Tibial nerve (tissue), 4 donors: ENCODE results near the gene TXK. TPM values are rescaled to one million over a fixed set of nuclear protein-coding genes. Genes with fewer than 3 reads are reported as not detected.
A peak's percentile ranks its signal among the peaks of the same experiment; 100 is the strongest.

Source experiments
- DNase-seq, 2 donors: peaks; one replicate each; pipeline ENCODE4 v3.0.0-alpha.2; 2019; ENCODE audit warnings: low spot score in 2 of 2
- H3K27ac ChIP-seq, 4 donors: fragments of 200-600 bp; sonication (generic) in 3 of 4; one replicate each; pipeline ENCODE4 v1.5.1; 2017 to 2019; ENCODE audit warnings: mild to moderate bottlenecking in 1 of 4
- H3K27me3 ChIP-seq, 2 donors: fragments of 200-600 bp; sonication (generic) in 1 of 2; one replicate each; pipeline versions ENCODE4 v1.5.1 to v1.6.0; 2017 to 2019
- H3K36me3 ChIP-seq, 3 donors: fragments of 200-600 bp; sonication (generic); one replicate each; pipeline ENCODE4 v1.5.1; 2018 to 2019
- H3K4me1 ChIP-seq, 4 donors: fragments of 200-600 bp; sonication (generic) in 3 of 4; one replicate each; pipeline ENCODE4 v1.5.1; 2017 to 2019
- H3K4me3 ChIP-seq, 4 donors: fragments of 200-600 bp; sonication (generic) in 3 of 4; one replicate each; pipeline ENCODE4 v1.5.1; 2017 to 2019; ENCODE audit warnings: mild to moderate bottlenecking in 1 of 4, moderate library complexity in 1 of 4
- H3K9me3 ChIP-seq, 4 donors: fragments of 200-600 bp; sonication (generic) in 3 of 4; one replicate each; pipeline ENCODE4 v1.5.1; 2017 to 2019
- CTCF ChIP-seq, 5 experiments: fragments of 200-600 bp in 3 of 5; fragments of 450-650 bp in 2 of 5; sonication (generic) in 3 of 5; IDR thresholded peaks; one replicate each; pipeline ENCODE4 v1.5.1; 2016 to 2019; ENCODE audit warnings: antibody characterized with exemption in 5 of 5, mild to moderate bottlenecking in 3 of 5, moderate library complexity in 2 of 5
- EP300 ChIP-seq, 2 donors: sonication (generic); formaldehyde crosslinking; IDR thresholded peaks; one replicate each; pipeline ENCODE4 v1.6.1; 2017; ENCODE audit warnings: antibody characterized with exemption in 2 of 2, mild to moderate bottlenecking in 1 of 2
- POLR2A ChIP-seq, 2 donors: fragments of 450-650 bp; IDR thresholded peaks; one replicate each; pipeline ENCODE4 v1.6.1; 2017; ENCODE audit warnings: antibody characterized with exemption in 2 of 2, mild to moderate bottlenecking in 2 of 2, moderate library complexity in 2 of 2
- WGBS, 2 donors: methylation state at CpG; one replicate each; pipeline ENCODE4 v1.1.5; 2018; 5-methylcytosine and 5-hydroxymethylcytosine counted together
- total RNA-seq, 4 donors: library from RNA; depleted of rRNA; stranded (reverse); fragments of >200 nt; gene quantifications; one replicate each; pipeline ENCODE4 v1.1.0, GENCODE V29; 2016

TXK gene
- total RNA-seq, 4 donors from 2014 or later: 0.22 to 0.84 (median 0.30) TPM; not detected in 1

DNA sequence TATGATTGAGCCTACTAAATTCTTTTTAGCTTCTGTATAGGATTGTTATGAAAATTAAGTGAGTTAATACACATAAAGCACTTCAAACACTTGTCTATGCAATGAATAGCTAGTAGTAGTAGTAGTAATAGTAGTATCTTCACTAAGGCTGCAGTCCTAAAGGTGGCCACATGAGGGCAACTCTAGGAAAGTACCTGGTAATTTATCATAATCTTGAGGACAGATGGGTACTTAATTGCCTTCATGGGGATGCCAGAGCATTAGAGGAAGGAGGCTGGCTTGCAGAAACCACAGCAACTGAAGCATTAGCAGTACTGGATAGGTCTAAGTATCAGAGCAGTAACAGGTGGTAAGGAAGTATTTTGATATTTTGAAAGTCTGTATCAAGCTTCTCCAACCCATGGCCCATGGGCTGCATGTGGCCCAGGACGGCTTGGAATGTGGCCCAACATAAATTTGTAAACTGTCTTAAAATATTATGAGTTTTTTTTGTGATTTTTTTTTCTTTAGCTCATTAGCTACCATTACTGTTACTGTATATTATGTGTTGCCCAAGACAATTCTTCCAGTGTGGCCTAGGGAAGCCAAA is 100.1 kb downstream of the TXK start:
- H3K4me1 ChIP-seq: peaks cover 0 to 8% (median 0%) of the 10 kb centered on the region in 4 donors
- no peak for TF ChIP-seq EP300 (IDR thresholded peaks at IDR 0.05)
- TF ChIP-seq POLR2A (IDR thresholded peaks at IDR 0.05): no peak
- TF ChIP-seq CTCF (IDR thresholded peaks at IDR 0.05): peak in 4 of 5 experiments; percentile 9 to 31 (median 17)
- no peaks in the 10 kb centered on the region for H3K27me3 ChIP-seq
- H3K27ac ChIP-seq: no peak overlapping the region
- no peak overlapping the region for H3K4me3 ChIP-seq
- 81 to 95% methylated on average over 1 of the region's 1 CpG for WGBS, 2 donors
- no peaks in the 10 kb centered on the region for H3K36me3 ChIP-seq
- DNase-seq: peak in 1 of 2 donors; percentile 27
- no peaks in the 10 kb centered on the region for H3K9me3 ChIP-seq

GRCh38 chr4:48033412-48033811 is 100.6 kb downstream of the TXK start:
- DNase-seq: no peak
- TF ChIP-seq EP300 (IDR thresholded peaks at IDR 0.05): no peak
- TF ChIP-seq CTCF (IDR thresholded peaks at IDR 0.05): no peak
- TF ChIP-seq POLR2A (IDR thresholded peaks at IDR 0.05): no peak
- H3K4me3 ChIP-seq: no peak overlapping the region
- H3K36me3 ChIP-seq: no peaks in the 10 kb centered on the region
- H3K27me3 ChIP-seq: no peaks in the 10 kb centered on the region
- H3K9me3 ChIP-seq: no peaks in the 10 kb centered on the region
- H3K27ac ChIP-seq: peak overlapping the region in 2 of 4 donors; percentile 2 to 73
- H3K4me1 ChIP-seq: peaks cover 0 to 8% (median 0%) of the 10 kb centered on the region in 4 donors

GRCh38 chr4:48032721-48033120 is 101.3 kb downstream of the TXK start:
- no peak for DNase-seq
- TF ChIP-seq CTCF (IDR thresholded peaks at IDR 0.05): no peak
- TF ChIP-seq EP300 (IDR thresholded peaks at IDR 0.05): no peak
- no peak for TF ChIP-seq POLR2A (IDR thresholded peaks at IDR 0.05)
- H3K4me3 ChIP-seq: no peak overlapping the region
- peaks cover 0 to 8% (median 0%) of the 10 kb centered on the region in 4 donors for H3K4me1 ChIP-seq
- H3K36me3 ChIP-seq: no peaks in the 10 kb centered on the region
- no peaks in the 10 kb centered on the region for H3K27me3 ChIP-seq
- H3K9me3 ChIP-seq: no peaks in the 10 kb centered on the region
- peak overlapping the region in 2 of 4 donors; percentile 20 to 73 for H3K27ac ChIP-seq

DNA sequence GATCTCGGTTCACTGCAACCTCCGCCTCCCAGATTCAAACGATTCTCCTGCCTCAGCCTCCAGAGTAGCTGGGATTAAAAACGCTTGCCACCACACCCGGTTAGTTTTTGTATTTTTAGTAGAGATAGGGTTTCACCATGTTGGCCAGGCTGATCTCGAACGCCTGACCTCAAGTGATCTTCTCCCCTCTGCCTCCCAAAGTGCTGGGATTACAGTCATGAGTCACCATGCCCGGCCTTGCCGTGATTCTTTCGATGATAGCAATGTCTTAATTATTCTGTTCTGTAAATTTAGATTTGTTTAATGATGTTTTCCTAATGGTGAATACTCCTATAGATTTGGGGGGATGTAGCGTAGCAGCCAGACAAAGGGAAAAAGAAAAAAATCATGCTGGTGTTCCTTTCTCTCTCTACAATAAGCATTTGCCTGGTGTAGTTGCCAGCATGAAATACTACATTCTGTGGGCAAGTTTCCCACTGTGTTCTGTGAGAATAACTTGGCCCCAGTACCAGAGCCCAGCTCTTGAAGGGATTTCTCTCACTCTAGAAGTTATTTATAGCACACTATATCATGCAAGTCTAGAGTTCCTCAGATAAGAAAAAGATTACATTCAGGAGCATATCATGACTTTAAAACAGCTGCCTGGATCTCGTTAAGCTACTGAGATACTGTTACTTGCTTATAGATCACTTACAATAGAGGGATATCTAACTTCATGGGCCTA is 102.1 kb downstream of the TXK start:
- peaks cover 0 to 8% (median 0%) of the 10 kb centered on the region in 4 donors for H3K4me1 ChIP-seq
- TF ChIP-seq CTCF (IDR thresholded peaks at IDR 0.05) (no peak), EP300 (IDR thresholded peaks at IDR 0.05) (no peak), POLR2A (IDR thresholded peaks at IDR 0.05) (no peak)
- 69 to 71% methylated on average over 12 of the region's 12 CpGs for WGBS, 2 donors
- peak overlapping the region; percentile 2 to 73 (median 49) for H3K27ac ChIP-seq
- no peak for DNase-seq
- H3K36me3 ChIP-seq: no peaks in the 10 kb centered on the region
- no peak overlapping the region for H3K4me3 ChIP-seq
- no peaks in the 10 kb centered on the region for H3K9me3 ChIP-seq
- H3K27me3 ChIP-seq: no peaks in the 10 kb centered on the region

DNA sequence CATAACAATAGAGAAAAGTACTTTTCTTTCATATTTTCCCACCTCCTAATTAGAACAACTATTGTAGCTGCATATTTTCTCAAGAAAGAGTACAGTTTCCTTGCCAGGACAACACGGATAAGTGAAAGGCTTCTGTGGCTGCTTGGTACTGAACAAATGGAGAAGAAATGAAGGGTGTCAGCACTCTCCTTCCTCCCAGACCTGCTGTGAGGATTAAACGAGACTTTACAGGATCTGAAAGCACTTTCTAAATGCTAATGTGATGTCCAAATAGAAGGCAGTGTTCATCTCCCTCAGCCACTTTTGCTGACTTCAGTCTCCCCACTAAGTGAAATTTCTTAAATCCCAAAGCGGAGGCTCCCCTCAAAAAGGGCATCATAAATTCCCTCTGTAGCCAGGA is 103.6 kb downstream of the TXK start:
- Histone ChIP-seq H3K27ac (peak overlapping the region in 2 of 4 donors; percentile 9 to 12), H3K36me3 (no peaks in the 10 kb centered on the region), H3K9me3 (no peaks in the 10 kb centered on the region), H3K4me1 (peaks cover 0 to 12% (median 0%) of the 10 kb centered on the region in 4 donors), H3K27me3 (no peaks in the 10 kb centered on the region), H3K4me3 (no peak overlapping the region)
- WGBS, 2 donors: 42 to 51% methylated on average over 3 of the region's 3 CpGs
- no peak for DNase-seq
- TF ChIP-seq EP300 (IDR thresholded peaks at IDR 0.05): no peak
- TF ChIP-seq POLR2A (IDR thresholded peaks at IDR 0.05): no peak
- TF ChIP-seq CTCF (IDR thresholded peaks at IDR 0.05): no peak
